Sigmoid colon (tissue), 4 donors: ENCODE data around the gene MKNK1.

Source experiments
- EP300 ChIP-seq, 4 donors: sonication (generic); formaldehyde crosslinking; IDR thresholded peaks; one replicate each; pipeline ENCODE4 v1.6.1; 2017; ENCODE audit warnings: antibody characterized with exemption in 4 of 4
- POLR2A ChIP-seq, 2 donors: fragments of 450-650 bp; IDR thresholded peaks; one replicate each; pipeline ENCODE4 v1.6.1; 2016; ENCODE audit warnings: antibody characterized with exemption in 2 of 2, mild to moderate bottlenecking in 2 of 2, moderate library complexity in 2 of 2
- POLR2AphosphoS5 ChIP-seq, 4 donors: sonication (generic); formaldehyde crosslinking; IDR thresholded peaks; one replicate each; pipeline ENCODE4 v1.6.1; 2017; ENCODE audit warnings: antibody characterized with exemption in 4 of 4
- TF ChIP-seq, protein P1 (sequence below), 4 experiments: fragments of 450-650 bp in 3 of 4; fragments of 200-600 bp in 1 of 4; IDR thresholded peaks; one replicate each; pipeline ENCODE4 v1.5.1; 2016 to 2019; ENCODE audit warnings: antibody characterized with exemption in 4 of 4, mild to moderate bottlenecking in 3 of 4, moderate library complexity in 2 of 4

DNA sequence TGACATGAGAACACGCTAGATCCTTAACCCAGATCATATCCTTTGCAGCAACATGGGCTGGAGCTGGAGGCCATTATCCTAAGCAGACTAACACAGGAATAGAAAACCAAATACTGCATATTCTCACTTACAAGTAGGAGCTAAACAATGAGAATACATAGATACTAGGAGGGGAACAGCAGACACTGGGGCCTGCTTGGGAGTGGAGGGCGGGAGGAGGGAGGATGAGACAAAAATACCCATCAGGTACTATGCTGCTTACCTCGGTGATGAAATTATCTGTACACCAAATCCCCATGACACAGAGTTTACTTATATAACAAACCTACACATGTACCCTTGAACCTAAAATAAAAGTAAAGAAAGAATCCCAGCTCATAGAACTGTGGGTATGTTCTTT lies 13.8 kb upstream of the MKNK1 start:
- TF ChIP-seq POLR2AphosphoS5 (IDR thresholded peaks at IDR 0.05) (no peak), POLR2A (IDR thresholded peaks at IDR 0.05) (no peak), EP300 (IDR thresholded peaks at IDR 0.05) (no peak)
- TF ChIP-seq, protein P1, sequence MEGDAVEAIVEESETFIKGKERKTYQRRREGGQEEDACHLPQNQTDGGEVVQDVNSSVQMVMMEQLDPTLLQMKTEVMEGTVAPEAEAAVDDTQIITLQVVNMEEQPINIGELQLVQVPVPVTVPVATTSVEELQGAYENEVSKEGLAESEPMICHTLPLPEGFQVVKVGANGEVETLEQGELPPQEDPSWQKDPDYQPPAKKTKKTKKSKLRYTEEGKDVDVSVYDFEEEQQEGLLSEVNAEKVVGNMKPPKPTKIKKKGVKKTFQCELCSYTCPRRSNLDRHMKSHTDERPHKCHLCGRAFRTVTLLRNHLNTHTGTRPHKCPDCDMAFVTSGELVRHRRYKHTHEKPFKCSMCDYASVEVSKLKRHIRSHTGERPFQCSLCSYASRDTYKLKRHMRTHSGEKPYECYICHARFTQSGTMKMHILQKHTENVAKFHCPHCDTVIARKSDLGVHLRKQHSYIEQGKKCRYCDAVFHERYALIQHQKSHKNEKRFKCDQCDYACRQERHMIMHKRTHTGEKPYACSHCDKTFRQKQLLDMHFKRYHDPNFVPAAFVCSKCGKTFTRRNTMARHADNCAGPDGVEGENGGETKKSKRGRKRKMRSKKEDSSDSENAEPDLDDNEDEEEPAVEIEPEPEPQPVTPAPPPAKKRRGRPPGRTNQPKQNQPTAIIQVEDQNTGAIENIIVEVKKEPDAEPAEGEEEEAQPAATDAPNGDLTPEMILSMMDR (IDR thresholded peaks at IDR 0.05) = no peak
